SH-SY5Y (cell line): ENCODE data around the gene RTN4RL1.

ENCODE experiments used
- GATA2 ChIP-seq: IDR thresholded peaks from 2 replicates; pipeline ENCODE4 v1.6.1; 2011; ENCODE audit warnings: mild to moderate bottlenecking, low read depth, low read length
- GATA3 ChIP-seq: IDR thresholded peaks from 2 replicates; pipeline ENCODE4 v1.6.1; 2011; ENCODE audit warnings: low read depth, mild to moderate bottlenecking, low read length, moderate library complexity

DNA sequence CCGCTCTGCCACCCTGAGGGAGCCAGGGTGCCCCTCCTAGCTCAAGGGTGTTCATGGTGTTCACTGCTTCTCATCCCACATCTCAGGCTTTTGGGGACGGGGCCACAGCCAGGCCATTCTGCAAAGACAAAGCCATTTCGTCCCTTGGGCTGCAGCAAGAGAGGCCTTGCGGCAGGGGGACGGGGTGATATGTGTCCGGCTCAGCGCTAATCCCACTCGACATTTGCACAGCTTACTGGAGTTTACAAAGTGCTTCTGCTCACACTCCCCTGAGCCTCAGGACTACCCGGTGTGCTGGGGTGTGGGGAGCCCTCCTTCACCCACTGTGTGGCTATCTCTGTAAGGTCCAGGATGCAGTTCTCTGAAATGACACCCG is 84.3 kb downstream of the RTN4RL1 start:
- no peak for TF ChIP-seq GATA2
- no peak for TF ChIP-seq GATA3
